HepG2 (cell line): Measurements from ENCODE around the gene RCOR3.

ENCODE experiments used
- CTCF ChIP-seq: sonication (generic); formaldehyde crosslinking; IDR thresholded peaks from 2 replicates; pipeline ENCODE4 v1.5.0; 2020; ENCODE audit warnings: mild to moderate bottlenecking, missing genetic modification reagents, moderate library complexity
- GABPA ChIP-seq, 2 experiments: IDR thresholded peaks; 2 replicates each; pipeline ENCODE4 v1.6.1; 2011 to 2016; ENCODE audit warnings: low read depth in 2 of 2, low read length in 1 of 2, missing biosample characterization in 1 of 2, missing genetic modification characterization in 1 of 2
- GABPB1 ChIP-seq: IDR thresholded peaks from 2 replicates; pipeline ENCODE4 v1.6.1; 2016; ENCODE audit warnings: mild to moderate bottlenecking, missing genetic modification reagents, moderate library complexity, missing compliant biosample characterization
- HCFC1 ChIP-seq: fragments of 150-350 bp; IDR thresholded peaks from 2 replicates; pipeline ENCODE4 v1.6.1; 2014; ENCODE audit warnings: low read depth, low read length
- JUND ChIP-seq: sonication (generic); formaldehyde crosslinking; IDR thresholded peaks from 2 replicates; pipeline ENCODE4 v1.8.0; 2022; ENCODE audit warnings: mild to moderate bottlenecking, missing genetic modification reagents
- MYC ChIP-seq: sonication (generic); formaldehyde crosslinking; IDR thresholded peaks from 2 replicates; pipeline ENCODE4 v1.9.0; 2021; ENCODE audit warnings: missing genetic modification reagents, borderline replicate concordance
- MZF1 ChIP-seq: sonication (generic); formaldehyde crosslinking; IDR thresholded peaks from 2 replicates; pipeline ENCODE4 v1.8.1; 2023; ENCODE audit warnings: mild to moderate bottlenecking, missing genetic modification reagents, borderline replicate concordance
- PBX3 ChIP-seq: sonication (generic); formaldehyde crosslinking; IDR thresholded peaks from 2 replicates; pipeline ENCODE4 v1.8.1; 2023; ENCODE audit warnings: missing genetic modification reagents, inconsistent platforms, borderline replicate concordance
- TAF1 ChIP-seq: sonication (generic); formaldehyde crosslinking; IDR thresholded peaks from 2 replicates; pipeline ENCODE4 v1.4.0; 2020; ENCODE audit warnings: missing genetic modification reagents
- UBTF ChIP-seq: sonication (generic); formaldehyde crosslinking; IDR thresholded peaks from 2 replicates; pipeline ENCODE4 v1.4.0; 2020; ENCODE audit warnings: mild to moderate bottlenecking, missing genetic modification reagents
- ZNF383 ChIP-seq: sonication (generic); formaldehyde crosslinking; IDR thresholded peaks from 2 replicates; pipeline ENCODE4 v1.4.0; 2020; ENCODE audit warnings: missing genetic modification reagents, mild to moderate bottlenecking, borderline replicate concordance
- ZNF484 ChIP-seq: sonication (generic); formaldehyde crosslinking; IDR thresholded peaks from 2 replicates; pipeline ENCODE4 v1.5.1; 2020; ENCODE audit warnings: mild to moderate bottlenecking, low read depth, missing genetic modification reagents, borderline replicate concordance
- ZNF709 ChIP-seq: sonication (generic); formaldehyde crosslinking; IDR thresholded peaks from 2 replicates; pipeline ENCODE4 v1.5.0; 2020; ENCODE audit warnings: mild to moderate bottlenecking, missing genetic modification reagents

GRCh38 chr1:211344152-211344618, 85.0 kb downstream of the RCOR3 start:
- TF ChIP-seq TAF1 (CRISPR knock-in tag): no peak
- no peak for TF ChIP-seq ZNF383 (CRISPR knock-in tag)
- TF ChIP-seq JUND (CRISPR knock-in tag): no peak
- TF ChIP-seq UBTF (CRISPR knock-in tag): no peak
- TF ChIP-seq ZNF709 (CRISPR knock-in tag): no peak
- TF ChIP-seq PBX3 (CRISPR knock-in tag): no peak
- TF ChIP-seq MYC: no peak
- no peak for TF ChIP-seq CTCF
- no peak for TF ChIP-seq ZNF484 (CRISPR knock-in tag)
- no peak for TF ChIP-seq MZF1 (CRISPR knock-in tag)
- no peak for TF ChIP-seq GABPA (IDR thresholded peaks at IDR 0.05; ENCODE audit: low read depth, low read length)
- TF ChIP-seq GABPA (CRISPR knock-in tag; IDR thresholded peaks at IDR 0.05; ENCODE audit: low read depth): no peak
- TF ChIP-seq HCFC1: no peak
- no peak for TF ChIP-seq GABPB1 (CRISPR knock-in tag)
